GM10248 (cell line): ENCODE measurements around the gene ZDHHC22.

Experiments
- CTCF ChIA-PET: fragments of 300-600 bp; sonication (Branson Sonifier 250); formaldehyde crosslinking; extraction: SDS; loops from one replicate; lab custom pipeline; 2021; ENCODE audit warnings: antibody characterized with exemption; lab: Yijun Ruan, JAX
- POLR2A ChIA-PET: fragments of 350-650 bp; sonication (Branson Sonifier 250); formaldehyde crosslinking; extraction: SDS; loops from one replicate; lab custom pipeline; 2020; ENCODE audit warnings: antibody characterized with exemption; lab: Yijun Ruan, JAX
- DNase-seq: peaks from one replicate; pipeline ENCODE4 v3.0.0; 2012; ENCODE audit errors: extremely low spot score
- TF ChIP-seq, protein P1 (sequence below): IDR thresholded peaks from 2 replicates; pipeline ENCODE4 v1.5.1; 2012; ENCODE audit warnings: mild to moderate bottlenecking, low read depth; ENCODE audit errors: extremely low read depth, missing control alignments, control extremely low read depth

The ZDHHC22 gene

DNA sequence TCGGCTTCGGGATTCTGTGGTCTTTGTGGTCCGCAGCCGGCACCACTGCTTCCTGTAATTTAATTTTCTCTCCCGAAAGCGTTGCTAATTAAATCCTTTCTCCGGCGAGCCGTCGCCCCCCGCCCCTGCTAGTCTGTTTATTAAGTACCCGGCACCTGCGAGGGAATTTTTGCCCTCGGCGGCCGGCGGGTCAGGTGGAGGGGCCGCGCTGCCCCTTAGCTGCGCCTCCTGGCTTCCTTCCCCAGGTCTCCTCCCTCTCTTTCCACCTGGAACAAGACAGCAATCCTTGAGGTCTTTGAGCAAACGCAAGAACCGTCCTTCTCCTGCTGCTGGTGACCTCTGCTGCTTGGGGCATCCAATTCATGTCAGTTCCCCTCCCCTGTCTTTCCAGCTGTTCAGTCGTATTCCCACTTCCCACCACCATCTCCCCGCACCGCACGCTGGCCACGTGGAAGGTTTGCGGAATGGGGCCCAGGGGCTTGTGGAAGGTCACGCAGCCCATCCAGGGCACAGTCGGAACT lies 16.2 kb downstream of the ZDHHC22 start:
- no peak for DNase-seq
- TF ChIP-seq, protein P1, sequence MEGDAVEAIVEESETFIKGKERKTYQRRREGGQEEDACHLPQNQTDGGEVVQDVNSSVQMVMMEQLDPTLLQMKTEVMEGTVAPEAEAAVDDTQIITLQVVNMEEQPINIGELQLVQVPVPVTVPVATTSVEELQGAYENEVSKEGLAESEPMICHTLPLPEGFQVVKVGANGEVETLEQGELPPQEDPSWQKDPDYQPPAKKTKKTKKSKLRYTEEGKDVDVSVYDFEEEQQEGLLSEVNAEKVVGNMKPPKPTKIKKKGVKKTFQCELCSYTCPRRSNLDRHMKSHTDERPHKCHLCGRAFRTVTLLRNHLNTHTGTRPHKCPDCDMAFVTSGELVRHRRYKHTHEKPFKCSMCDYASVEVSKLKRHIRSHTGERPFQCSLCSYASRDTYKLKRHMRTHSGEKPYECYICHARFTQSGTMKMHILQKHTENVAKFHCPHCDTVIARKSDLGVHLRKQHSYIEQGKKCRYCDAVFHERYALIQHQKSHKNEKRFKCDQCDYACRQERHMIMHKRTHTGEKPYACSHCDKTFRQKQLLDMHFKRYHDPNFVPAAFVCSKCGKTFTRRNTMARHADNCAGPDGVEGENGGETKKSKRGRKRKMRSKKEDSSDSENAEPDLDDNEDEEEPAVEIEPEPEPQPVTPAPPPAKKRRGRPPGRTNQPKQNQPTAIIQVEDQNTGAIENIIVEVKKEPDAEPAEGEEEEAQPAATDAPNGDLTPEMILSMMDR, result no peak
- CTCF ChIA-PET, result interaction anchor here (0.9 to 5.8 kb wide), 11 partner anchors 9 to 249 kb away, joined by 3 to 51 read pairs (median 7); no protein-coding TSS in a partner anchor
- POLR2A ChIA-PET, result no interaction called here

DNA sequence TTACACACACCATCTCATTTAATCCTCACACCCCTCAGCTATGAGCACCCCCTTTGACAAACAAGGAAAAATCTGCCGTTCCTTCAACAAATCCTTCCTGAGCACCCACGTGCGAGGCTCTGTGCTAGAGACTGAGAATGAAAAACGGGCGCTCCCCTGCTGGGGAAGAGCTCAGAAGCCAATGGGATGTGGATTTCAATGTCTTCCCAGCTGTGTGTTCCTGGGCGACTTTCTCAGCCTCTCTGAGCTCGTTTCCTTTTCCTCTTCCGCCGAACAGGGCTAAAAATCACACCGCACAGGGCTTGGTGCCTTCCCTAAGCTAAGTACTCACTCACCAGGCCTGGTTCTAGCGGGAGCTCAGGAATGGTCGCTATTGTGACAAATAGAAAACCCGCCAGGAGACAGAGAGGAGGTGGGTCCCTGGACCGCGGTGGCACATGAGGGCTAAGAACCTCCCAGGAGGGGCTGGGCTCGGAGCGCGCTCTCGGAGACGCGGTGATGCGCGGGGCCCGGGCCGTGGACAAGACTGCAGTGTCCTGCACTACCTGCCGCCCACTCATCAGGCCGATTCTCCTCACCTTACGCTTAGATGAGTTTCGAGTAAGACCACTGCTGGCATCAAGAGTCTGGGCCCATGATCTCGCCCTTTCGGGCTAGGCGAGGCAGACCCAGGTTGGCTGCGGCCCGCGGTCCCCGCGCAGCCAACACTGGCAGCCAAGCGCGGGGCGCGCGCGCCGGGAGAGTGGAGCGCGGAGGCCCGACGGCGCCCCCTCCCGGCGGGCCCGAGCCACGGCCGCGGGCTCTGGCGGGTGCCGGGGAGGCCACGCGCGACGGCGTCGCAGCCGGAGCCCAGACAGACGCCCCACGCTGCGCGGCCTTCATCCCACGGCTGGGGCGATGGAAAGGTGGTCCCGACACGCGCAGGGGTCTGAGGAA lies 17.0 kb downstream of the ZDHHC22 start:
- ChIA-PET CTCF (interaction anchor here (0.6 to 5.8 kb wide), 39 partner anchors 9 to 582 kb away, joined by 3 to 68 read pairs (median 5); partner anchors contain the start of genes CIPC, GSTZ1 and POMT2), POLR2A (interaction anchor here (0.5 kb wide), 1 partner anchor 492 kb away, joined by 4 read pairs; no protein-coding TSS in a partner anchor)
- TF ChIP-seq, protein P1, result peak; percentile 89
- DNase-seq, result peak; percentile 79

DNA sequence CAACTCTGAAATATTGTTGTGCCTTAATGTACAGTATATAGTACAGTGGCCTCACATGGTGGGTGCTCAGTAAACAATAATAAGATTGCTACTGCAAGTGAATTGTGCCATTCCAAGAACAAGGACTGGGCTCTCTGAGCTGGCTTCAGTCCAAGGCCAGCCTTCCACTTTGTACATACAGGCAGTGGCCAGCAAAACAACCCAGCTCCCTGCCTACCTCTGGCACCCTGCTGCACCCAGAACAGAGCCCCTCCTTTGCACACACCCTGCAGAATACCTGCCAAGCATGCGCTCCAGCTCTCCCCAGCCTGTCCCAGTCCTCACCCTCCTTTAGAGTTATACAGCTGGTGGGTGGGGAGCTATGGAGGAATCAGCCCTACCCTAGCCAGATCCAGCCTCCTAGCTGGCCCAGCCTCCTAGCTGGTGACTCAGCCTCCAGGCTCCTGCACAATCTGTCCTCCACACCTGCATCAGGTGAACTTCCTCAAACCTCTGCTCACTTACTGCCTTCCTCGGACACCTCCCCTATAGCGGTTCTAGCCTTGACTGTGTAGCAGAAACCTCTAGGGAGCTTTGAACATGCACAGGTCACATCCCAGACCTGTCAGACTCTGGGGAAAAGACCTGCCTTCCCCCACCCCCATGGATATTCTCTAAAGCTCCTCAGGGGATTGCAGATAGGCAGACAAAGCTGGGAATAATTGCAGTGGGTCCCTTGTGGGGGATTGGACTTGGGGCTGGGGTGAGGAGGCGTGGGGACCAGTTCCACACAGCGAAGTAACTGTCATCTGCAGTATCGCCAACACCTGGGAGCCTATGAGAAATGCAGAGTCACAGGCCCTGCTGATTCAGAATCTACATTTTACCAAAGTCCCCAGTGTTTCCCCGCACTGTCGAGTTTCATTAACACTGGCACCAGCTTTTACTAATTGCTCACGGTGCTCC lies 17.9 kb downstream of the ZDHHC22 start:
- TF ChIP-seq, protein P1, result no peak
- no peak for DNase-seq
- CTCF ChIA-PET, result interaction anchor here (0.6 to 5.8 kb wide), 42 partner anchors 9 to 583 kb away, joined by 3 to 68 read pairs (median 5); partner anchors contain the start of genes CIPC, GSTZ1 and POMT2
- POLR2A ChIA-PET, result interaction anchor here (1.0 kb wide), 2 partner anchors 12 to 37 kb away, joined by 3 read pairs; no protein-coding TSS in a partner anchor

DNA sequence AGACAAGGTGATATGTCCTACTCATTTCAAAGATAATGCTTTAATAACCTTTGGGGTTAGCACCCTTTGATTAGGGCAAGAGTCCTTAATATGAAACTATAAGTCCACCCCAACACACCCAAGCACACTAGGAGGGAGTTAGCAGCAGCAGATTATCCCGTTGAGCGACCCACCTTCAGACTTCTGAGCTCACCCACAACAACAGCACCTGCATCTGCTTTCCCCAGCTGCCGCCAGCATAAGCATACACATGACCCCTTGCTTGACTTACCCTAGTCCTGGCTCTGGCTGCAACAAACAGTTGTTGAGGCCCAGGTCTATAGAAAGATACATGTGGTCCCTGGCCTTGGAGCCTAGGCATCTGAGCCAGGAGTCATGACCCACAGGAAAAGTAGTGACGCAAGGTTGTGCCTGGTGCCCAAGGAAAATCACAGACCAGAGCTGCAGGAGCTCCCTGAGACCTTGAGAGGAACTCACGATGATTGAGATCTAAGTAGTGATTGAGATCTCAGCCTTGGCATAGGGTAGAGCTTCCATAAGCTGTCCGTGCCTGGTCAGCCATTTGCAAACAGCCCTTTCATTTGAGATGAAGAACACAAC lies 19.0 kb downstream of the ZDHHC22 start:
- CTCF ChIA-PET, result interaction anchor here (1.0 to 5.8 kb wide), 14 partner anchors 12 to 250 kb away, joined by 3 to 68 read pairs (median 11); partner anchors contain the start of gene CIPC
- POLR2A ChIA-PET, result no interaction called here
- DNase-seq, result no peak
- TF ChIP-seq, protein P1, result no peak

DNA sequence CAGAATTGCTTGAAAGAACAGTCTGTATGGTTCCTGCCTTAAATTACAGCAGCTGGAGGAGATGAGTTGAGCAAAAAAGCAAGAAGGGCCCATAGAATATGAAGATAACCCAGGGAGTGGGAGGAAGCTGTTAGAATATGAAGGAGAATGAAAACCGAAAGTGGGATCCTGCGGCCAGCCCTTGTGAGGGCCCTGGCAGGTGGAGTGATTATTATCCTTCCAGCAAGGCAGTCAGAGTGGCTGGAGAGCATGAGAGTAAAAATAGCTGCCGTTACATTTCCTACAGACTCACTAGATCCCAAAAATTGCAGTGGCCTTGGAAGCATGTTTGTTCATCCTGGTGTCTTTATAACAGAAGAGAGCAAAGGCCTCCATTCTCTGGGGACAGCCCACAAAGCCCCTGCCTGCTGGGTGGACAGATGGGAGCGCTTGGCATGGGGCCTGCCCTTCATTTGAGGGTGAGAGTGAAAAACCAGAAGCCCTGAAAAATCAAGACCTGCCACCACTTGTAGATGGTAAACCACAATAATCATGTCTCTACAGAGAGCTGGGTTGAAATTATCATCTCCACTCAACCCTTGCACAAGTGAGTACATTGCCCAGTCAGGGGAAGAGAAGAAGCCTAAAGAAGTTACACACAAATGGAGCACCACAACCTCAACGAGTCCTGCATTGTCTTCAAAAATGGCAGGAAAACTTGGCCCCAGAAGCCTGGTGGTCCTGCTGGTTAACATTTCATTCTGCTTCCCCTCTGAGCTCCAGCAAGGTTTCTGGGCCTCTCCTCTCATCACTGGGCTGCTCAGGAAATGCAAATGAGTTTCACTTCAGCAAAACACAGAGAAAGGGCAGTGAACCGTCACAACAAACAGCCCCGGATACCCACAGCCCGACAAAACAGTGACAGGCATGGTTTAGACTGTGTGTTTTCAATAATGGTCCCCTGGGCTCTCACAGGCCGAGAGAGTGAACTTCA lies 20.5 kb downstream of the ZDHHC22 start:
- peak; percentile 77 for DNase-seq
- CTCF ChIA-PET, result interaction anchor here (1.0 to 5.8 kb wide), 9 partner anchors 9 to 245 kb away, joined by 4 to 68 read pairs (median 15); partner anchors contain the start of gene CIPC
- TF ChIP-seq, protein P1, result no peak
- POLR2A ChIA-PET, result interaction anchor here (0.5 kb wide), 1 partner anchor 457 kb away, joined by 4 read pairs; no protein-coding TSS in a partner anchor
